GM18868 (cell line): ENCODE data around the gene CSNK2A3.

Experiments
- ATAC-seq: cut with Tn5 transposase; IDR thresholded peaks from one replicate; pipeline ENCODE4 v1.9.1; 2021; ENCODE audit warnings: mild to moderate bottlenecking, moderate library complexity; ENCODE audit not compliant: unreplicated experiment

CSNK2A3 gene

DNA sequence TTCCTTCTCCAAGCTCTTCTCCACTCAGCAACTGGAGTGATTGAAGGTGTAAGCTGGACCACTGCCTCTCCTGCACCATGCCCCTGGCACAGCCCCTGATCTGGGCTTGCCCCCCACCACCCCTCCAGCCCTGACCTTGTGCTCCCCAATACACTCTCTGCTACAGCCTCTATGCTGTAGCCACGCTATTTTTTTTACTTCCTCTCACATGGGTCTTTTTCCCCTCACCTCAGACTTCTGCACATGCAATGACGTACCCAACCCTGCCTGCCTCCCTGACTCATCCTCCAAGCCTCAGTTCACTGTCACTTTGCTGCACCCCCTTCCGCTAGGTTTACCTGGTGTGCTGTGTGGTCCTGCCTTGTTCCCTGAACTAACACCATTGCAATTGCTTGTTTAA is 9.0 kb downstream of the CSNK2A3 start:
- peak; percentile 65 for ATAC-seq

DNA sequence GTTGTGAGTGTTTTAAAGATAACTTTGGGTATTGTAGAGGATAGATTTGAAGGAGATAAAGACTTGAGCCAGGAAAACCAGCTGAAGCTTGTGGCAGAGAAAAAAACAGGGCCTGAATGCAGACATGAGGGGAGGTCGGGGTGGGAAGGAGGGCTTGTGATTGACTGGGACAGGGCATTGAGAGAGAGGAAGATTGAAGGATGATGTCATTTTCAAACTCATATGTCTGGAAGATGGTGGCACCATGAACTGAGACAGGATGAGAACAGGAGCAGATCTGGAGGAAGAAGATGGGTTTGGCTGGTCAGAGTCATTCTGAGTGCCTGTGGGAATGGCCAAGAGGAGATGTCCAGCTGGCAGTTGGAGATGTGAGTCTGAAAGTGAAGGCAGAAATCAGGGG is 14.7 kb downstream of the CSNK2A3 start:
- no peak for ATAC-seq

DNA sequence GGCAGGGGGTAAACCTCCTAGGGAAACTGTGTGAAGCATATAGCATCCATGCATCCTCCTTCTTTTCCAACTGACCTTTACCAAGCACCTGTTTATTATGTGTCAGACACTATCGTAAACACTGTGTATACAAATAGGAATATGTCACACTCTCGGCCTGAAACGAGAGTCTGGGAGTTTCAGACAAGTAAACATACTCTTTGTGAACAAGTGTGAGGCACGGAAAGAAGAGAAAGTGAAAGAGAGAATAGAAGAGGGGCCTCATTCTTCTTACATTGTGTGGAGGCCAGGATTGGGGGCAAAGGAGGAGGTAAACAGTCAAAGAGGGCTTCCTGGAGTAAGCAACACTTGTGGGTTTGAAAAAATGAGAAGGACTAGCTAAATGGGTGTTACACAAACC is 16.4 kb downstream of the CSNK2A3 start:
- ATAC-seq = no peak

DNA sequence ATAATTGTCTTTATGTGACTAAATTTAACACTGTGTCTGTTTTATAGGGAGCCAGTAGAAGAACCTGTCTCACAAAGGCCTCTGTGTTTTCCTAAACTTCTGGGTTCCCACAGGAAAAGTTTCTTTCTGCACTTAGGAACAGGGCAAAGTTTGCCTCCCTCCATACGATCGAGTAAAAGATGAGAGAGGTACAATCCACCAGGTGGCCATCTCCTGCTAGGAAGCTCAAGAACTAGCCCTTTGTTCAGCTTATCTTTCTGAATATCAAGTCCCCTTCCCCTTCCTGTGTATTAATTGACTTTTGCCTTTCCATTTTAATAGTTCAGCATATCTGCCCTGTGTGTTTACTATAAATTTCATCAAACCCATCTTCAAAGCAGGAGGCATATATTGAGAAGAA is 18.0 kb downstream of the CSNK2A3 start:
- ATAC-seq = no peak

DNA sequence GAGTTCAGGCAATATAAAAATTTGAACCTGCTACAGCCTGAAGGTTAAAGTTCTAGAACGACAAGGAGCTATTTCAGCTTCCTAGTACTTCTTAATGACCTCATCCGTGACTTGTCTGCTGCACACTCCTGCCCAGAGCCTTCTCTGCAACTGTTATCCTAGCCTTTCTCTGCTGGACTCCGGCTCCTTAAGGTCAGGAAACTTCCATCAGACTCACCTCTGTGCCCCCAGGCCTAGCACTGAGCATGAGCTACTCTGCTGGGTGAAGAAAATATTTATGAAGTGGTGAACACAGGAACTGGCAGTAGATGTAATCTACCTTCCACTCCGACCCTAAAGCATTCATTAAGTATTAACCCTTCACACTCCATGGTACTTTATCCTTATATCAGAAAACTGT is 18.4 kb downstream of the CSNK2A3 start:
- ATAC-seq = no peak

DNA sequence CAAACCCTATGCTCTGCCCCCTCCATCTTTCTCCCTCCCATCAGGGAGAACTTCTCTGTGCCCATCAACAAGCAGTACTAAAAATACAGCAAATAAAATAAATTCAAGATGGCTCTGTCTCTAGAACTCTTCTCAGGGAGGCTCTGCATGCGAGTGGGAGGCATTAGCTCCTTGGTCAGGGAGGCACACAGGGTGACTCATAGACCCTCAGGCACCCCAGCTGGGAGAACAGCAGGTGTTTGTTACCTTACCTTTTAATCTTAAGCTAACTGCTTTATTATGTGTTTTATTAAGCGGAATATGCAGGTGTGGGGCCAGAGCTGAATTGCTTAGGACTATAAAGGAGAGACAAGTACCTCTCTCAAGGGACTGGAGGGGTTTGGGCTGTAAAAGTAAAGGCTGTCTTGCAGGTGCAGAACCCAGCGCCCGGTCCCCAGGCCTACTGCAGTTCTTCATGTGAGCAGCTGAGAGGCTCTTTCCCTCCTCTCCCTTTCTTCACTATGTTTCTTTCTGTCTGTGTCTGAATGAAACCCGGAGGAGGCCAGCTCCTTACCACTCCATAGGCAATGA is 20.8 kb downstream of the CSNK2A3 start:
- no peak for ATAC-seq

DNA sequence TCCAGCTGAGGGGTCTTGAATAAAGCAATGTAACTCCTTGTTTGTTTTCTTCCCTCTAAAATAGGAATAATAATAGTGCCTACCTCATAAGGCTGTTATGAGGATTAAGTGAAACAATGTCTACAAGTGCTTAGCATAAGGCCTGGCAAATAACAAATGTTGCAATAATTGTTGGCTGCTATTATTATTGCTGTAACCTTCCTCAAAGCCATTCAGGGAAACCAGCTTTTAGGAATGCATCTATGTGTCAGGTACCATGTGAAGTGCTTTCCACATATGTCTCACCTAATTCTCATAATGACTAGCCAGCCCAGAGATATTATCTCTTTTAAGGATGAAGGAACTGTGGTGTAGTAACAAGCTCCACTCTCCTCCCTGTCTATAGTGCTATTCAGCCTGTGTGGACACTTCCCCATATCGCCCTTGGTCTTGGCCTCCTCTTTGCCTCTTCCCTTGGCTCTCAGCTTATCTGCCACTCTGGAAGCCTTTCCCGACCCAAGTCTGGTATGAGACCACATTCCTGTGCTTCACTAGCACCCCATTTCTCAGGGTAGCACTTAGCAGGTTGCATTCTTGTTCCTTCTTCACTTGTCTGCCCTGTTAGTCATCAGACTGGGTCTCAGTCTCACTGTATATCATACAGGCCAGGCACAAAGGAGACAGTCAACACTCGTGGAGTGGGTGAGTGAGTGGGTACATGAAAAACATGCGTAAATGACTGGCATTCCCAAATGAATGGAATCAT is 23.8 kb downstream of the CSNK2A3 start:
- ATAC-seq = no peak

DNA sequence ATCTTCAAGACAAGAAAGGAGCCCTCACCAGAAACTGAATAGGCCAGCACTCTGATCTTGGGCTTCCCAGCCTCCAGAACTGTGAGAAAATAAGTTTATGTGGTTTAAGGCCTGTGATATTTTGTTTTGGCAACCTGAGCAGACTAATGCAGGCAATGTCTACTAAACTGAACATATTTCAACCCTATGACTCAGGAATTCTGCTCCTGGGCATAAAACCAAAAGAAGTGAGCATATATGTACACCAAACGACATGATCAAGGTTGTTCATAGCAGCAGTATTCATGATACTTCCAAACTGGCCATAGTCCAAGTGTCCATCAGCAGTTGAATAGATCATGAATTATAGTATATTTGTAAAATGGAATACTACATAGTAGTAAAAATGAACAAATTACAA is 29.0 kb downstream of the CSNK2A3 start:
- ATAC-seq = no peak

DNA sequence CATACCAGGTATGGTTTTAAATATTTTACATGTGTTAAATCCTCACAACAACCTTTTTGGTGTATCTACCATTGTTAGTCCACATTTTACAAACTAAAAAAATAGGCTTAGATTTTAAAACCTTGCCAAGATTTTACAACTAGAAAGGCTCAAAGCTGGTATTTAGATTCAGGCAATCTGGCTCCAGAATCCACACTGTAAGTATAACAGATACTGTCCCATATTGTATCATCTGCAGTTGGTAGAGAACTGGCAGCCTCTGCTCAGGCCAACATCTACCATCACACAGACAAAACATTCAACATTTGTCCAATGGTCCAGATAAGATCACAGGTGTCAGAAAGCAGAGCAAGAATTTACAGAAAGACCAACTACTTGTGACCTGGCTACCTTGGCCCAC is 30.9 kb downstream of the CSNK2A3 start:
- no peak for ATAC-seq

DNA sequence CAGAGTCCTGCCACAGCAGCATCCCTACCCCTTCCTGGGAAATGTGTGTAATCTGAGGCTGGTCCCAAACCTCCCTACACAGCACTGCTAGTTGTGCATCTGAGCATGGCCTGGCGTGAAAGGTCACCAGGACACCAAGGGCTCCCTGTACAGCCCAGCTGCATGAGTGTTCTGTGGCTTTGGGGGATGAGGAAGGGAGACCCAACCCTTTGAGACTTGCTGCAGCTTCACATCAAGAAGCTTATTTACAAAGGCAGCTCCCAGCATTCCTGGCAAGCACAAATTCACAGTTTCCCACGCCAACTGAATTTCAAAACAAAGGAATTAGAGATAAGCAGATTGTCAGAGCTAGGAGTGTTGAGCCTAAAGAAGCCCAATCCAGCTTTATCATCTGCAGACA is 32.2 kb downstream of the CSNK2A3 start:
- ATAC-seq = no peak

DNA sequence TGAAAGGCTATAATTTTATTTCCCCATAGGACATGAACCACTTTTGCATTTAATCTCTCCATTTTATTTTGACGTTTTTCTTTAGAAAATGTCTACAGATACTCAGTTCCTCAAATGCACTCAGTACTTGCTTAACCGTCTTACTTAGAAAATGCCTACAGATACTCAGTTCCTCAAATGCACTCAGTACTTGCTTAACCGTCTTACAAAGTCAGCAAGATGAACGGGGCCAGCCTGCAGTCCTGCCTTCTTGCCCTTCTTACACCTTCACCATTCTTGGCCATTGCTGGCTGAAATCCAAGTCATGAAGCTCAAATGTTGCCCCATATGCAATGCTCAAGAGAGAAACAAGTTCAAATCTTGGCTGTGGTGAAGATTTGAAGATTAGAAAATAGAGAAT is 34.1 kb downstream of the CSNK2A3 start:
- no peak for ATAC-seq

DNA sequence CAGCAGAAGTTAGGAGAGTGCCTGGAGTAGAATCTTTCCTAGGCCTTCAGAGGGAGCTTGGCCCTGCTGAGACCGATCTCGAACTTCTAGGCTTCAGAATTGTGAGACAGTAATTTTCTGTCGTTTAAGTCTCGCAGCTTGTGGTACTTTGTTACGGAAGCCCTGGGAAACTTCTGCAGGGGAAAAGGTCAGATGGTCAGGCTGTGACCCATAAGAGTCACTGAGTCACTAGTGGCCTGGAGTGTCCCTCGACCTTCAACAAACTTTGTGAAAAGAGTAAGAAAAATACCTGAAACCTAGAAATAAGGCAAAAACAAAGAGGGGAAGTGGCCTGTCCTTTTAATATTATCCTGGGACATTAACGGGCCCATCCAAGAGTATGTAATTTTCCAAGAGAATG is 34.6 kb downstream of the CSNK2A3 start:
- no peak for ATAC-seq

DNA sequence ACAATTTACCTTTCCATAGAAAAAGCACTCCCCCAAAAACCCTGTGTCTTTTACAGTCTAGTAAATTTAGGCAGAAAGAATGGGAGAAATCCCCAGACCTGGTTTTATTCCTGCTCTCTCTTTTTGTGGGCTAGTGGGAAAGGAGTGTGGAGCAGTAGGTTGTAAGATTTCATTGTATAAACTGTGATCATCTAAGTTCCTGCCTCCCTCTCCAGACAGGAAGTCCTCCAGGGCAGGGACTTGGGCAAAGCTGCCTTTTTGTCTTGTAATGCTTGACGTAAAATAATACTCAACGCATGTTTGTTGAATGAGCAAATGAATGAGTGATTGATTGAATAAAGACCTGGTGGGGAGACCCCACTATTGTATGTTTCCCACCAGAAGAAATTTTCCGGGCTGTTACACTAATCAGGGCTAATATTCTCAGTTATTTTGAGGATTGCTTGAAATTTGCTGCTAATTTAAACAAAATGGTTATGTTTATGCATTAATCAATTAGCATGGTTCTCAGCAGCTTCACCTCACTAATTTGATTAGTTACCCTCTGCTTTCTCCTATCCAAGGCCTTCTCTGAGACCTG is 36.3 kb downstream of the CSNK2A3 start:
- ATAC-seq = no peak

DNA sequence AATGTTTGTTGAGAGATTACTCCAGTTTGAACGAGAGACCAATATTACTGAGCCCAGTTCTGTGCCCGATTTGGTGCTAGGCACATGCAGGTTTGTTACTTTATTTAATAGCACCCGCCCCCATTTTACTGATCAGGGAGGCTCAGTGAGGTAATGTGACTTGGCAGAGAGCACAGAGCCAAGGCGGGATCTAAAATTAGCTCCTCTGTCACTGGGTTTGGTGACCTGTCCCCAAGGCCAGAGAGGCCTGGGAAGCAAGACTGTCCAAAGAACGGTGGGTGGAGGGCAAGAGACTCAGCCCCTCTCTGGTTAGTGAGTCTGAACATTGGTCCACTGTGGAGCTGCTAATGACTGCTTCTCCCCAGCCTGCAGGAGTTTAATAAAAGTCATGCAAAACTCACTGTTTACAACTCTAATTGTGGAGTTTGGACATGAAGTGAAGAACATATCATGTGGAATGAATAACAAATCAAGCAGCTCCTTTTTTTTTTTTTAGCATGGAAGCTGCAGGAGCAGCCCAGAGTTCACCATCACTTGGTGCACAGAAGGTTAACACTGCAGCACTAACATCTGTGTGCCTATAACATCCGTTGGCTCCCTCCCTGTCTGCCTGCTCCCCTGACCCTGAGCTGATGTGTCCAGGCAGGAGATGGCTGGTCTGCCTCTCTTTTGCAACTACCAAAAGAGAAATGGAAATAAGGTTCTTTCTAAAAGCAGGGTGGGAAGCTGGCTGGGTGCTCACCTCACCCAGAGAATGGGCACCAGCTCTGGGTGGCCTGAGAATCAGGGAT is 39.0 kb downstream of the CSNK2A3 start:
- ATAC-seq = no peak

DNA sequence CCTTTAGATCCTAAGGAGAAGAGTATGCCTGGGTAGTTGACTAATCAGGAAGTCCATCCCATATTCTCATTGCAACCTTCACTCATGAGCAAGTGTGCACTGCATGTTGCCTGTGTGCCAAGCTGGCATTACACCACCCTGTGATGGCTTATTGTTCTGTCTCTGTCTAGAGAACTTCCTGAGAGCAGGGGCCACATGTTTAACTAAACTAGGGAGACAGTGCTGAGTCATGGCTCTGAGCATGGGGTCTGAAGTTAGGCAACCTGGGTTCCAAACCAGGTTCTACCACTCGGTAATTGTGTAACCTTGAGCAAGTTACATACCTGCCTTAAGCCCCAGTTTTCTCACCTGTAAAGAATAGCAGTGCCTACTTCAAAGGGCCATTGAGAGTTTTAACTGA is 39.6 kb downstream of the CSNK2A3 start:
- ATAC-seq = no peak

DNA sequence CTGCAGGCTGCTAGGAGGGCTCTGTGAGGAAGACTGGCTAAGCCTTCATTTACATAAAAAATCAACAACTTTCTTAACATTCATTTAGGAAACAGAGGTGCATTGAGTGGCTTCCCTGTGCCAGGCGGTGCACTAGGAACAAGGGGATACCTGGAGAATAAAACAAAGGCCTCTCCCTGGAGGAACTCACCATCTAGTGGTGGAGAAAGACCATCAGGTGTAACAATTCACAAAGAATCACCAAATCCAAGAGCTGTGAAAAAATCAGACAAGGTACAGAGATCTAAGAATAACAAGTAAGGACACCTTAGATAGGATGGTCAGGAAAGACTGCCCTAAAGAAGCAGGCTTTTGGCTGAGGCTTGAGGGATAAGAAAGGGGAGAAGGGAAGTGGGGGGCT is 40.3 kb downstream of the CSNK2A3 start:
- ATAC-seq = no peak

DNA sequence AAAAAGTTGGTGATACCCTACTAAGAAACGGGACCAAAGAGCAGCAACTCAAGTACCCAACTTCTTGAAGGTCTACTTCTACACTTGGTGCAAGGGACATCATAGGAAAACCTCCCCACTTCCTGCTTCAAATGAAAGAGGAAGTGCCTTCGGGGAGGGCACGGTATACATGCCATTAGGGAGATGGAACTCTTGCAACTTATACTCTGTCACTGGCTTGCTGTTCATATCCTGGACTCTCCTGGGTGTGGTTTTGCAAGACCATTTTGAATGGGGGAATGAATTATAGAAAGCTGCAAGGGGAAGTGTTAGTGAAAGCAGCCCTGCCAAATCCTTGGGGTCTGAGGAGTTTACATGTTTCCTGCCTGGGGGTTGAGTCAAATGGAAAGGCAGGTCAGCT is 41.9 kb downstream of the CSNK2A3 start:
- no peak for ATAC-seq

DNA sequence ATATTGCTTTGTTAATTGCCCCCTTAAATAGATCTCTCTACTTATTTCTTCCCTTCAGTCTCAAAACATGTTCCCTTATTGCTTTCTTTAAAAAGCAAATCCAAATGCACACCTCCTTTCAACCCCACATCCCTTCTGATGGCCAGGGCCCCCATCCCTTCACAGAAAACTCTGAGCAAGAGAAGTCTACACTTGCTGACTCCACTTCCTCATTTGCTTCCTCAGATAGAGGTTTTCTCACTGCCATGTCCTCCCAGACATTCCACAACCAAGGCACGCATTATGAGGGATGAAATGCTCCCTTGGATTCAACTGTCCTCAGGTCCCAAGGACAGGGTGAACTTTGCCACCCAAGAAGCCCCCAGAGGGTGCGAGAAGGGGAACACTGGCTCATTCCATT is 43.1 kb downstream of the CSNK2A3 start:
- no peak for ATAC-seq

DNA sequence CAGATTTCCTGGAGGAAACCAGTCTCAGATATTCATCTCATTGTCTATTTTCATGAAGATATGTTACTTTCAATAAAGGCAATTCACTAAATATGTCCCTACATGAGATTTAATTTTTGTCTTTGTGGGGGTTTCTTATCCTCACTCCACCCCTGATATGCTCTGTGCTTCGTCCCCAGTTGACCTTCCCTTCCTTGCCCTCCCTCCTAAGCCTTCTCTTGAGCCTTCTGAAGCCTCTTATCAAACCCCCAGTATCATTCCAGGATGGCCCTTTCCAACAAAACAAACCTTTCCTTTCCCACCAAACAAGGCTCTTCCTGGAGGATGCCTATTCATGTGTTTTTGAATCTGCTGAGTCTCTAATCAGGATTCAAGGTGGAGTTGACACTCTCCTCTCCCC is 44.8 kb downstream of the CSNK2A3 start:
- ATAC-seq = no peak

DNA sequence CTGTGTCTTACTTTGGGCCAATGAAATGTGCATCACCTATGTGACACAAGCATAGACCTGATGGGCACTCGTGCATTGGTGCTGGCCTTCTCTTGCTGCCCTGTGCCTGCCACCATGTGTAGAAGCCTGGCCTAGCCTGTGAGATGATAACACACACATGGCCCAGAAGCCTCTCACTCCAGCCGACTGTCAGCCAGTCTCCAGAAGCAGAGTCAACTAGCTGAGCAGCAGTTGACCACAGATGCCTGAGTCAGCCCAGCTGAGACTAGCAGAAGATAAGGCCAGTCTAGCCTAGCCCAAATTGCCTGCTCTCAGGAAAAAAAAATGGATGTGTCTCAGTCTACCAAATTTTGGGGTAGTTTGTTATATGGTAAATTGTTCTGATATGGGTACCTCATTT is 46.2 kb downstream of the CSNK2A3 start:
- no peak for ATAC-seq

DNA sequence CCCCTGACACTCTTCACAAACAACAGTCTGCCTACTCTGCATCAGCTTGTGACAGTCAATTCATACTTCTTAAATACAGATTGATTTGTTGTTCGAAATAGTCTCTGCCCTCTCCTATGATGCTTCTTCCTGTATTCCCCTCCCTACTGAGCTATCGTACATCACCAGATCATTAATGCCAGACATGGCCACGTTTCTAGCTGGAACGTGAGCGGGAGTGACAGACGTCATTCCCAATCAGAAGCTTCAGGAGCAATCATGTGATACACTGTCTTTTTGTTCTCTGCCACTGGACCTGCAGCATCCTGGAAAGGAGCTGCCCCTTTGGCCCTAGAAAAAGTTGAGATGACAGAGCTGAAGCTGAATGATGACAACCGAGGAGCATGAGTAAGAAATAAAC is 48.5 kb downstream of the CSNK2A3 start:
- ATAC-seq = no peak

DNA sequence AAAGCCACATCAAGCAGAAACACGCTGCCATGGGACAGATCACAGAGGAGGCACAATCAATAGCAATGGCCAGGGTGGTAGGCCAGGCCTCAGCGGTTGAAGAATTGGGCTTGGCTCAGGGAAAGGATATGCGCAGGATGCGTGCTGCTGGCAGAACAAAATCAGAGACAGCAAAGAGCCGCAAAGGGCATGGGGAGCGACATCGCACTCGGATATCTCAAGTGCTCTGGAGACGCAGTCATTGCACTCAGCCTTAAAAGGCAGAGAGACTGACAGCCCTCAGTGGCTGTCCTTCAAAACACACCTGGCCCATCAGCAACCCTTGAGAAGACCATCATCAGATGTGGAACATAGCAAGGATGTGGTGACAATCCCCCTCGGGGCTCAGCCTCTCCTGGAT is 50.5 kb downstream of the CSNK2A3 start:
- ATAC-seq = no peak
